ENCODE results near the gene HOXB3. TPM values are rescaled to one million over a fixed set of nuclear protein-coding genes. Genes with fewer than 3 reads are reported as not detected.

The HOXB3 gene
- total RNA-seq, 4 donors from 2014 or later, result 10.6 to 30.0 (median 18.0) TPM

GRCh38 chr17:48574505-48575065 lies 15.5 kb downstream of the HOXB3 start:
- peaks cover 0 to 4% of the 10 kb centered on the region in 2 donors for H3K4me1 ChIP-seq
- no peak overlapping the region for H3K27ac ChIP-seq
- no peaks in the 10 kb centered on the region for H3K36me3 ChIP-seq
- intact Hi-C loops (cut with DNase I; ENCODE audit: low total_unique reads), result no loop called here
- no peak for DNase-seq
- TF ChIP-seq POLR2A (IDR thresholded peaks at IDR 0.05) (no peak), CTCF (IDR thresholded peaks at IDR 0.05) (no peak)
- no peaks in the 10 kb centered on the region for H3K9me3 ChIP-seq
- no peak overlapping the region for H3K4me3 ChIP-seq
- H3K27me3 ChIP-seq, result peaks cover 0 to 21% of the 10 kb centered on the region in 2 donors

GRCh38 chr17:48571826-48572417 lies 18.1 kb downstream of the HOXB3 start:
- Histone ChIP-seq H3K36me3 (no peaks in the 10 kb centered on the region), H3K4me3 (no peak overlapping the region), H3K27me3 (peaks cover 0 to 27% of the 10 kb centered on the region in 2 donors), H3K9me3 (no peaks in the 10 kb centered on the region), H3K27ac (peak overlapping the region in 1 of 2 donors; percentile 34), H3K4me1 (peaks cover 0 to 4% of the 10 kb centered on the region in 2 donors)
- intact Hi-C loops (cut with DNase I; ENCODE audit: low total_unique reads), result no loop called here
- DNase-seq, result no peak
- TF ChIP-seq CTCF (IDR thresholded peaks at IDR 0.05) (no peak), POLR2A (IDR thresholded peaks at IDR 0.05) (no peak)

GRCh38 chr17:48571024-48571818 lies 18.8 kb downstream of the HOXB3 start:
- intact Hi-C loops (cut with DNase I; ENCODE audit: low total_unique reads), result no loop called here

GRCh38 chr17:48570325-48571023 lies 19.6 kb downstream of the HOXB3 start:
- DNase-seq, result no peak
- Histone ChIP-seq H3K36me3 (no peaks in the 10 kb centered on the region), H3K9me3 (no peaks in the 10 kb centered on the region), H3K4me3 (no peak overlapping the region), H3K27me3 (peaks cover 0 to 19% of the 10 kb centered on the region in 2 donors), H3K4me1 (no peaks in the 10 kb centered on the region), H3K27ac (peak overlapping the region in 1 of 2 donors; percentile 24)
- TF ChIP-seq CTCF (IDR thresholded peaks at IDR 0.05) (no peak), POLR2A (IDR thresholded peaks at IDR 0.05) (no peak)
- intact Hi-C loops (cut with DNase I; ENCODE audit: low total_unique reads), result no loop called here

More at GRCh38 chr17:48571024-48571818, 18.8 kb downstream of the HOXB3 start:
- peaks cover 0 to 24% of the 10 kb centered on the region in 2 donors for H3K27me3 ChIP-seq
- H3K27ac ChIP-seq, result peak overlapping the region in 1 of 2 donors; percentile 34
- DNase-seq, result no peak
- no peaks in the 10 kb centered on the region for H3K9me3 ChIP-seq
- no peaks in the 10 kb centered on the region for H3K36me3 ChIP-seq
- H3K4me1 ChIP-seq, result no peaks in the 10 kb centered on the region
- TF ChIP-seq POLR2A (IDR thresholded peaks at IDR 0.05) (no peak), CTCF (IDR thresholded peaks at IDR 0.05) (no peak)
- H3K4me3 ChIP-seq, result no peak overlapping the region
